ENCODE data around the gene POLE3. TPM values are rescaled to one million over a fixed set of nuclear protein-coding genes. Genes with fewer than 3 reads are reported as not detected.
"Not testable (repeated sequence)": the region's sequence is repeated elsewhere in the genome, so short reads cannot be mapped to it uniquely, and the experiment has no call there.

POLE3 gene
- 10 to 100 TPM; 46.6 to 63.7 TPM for total RNA-seq
- 87.1 to 115 reads per million in 2 donors for total RNA-seq

- no peaks in the 10 kb centered on the region for H3K27me3 Mint-ChIP-seq
- peak within 1 kb of the TSS; percentile 98 for H3K27ac Mint-ChIP-seq
- ATAC-seq = peak; percentile 91
- peak; percentile 86 to 90 (median 89) for DNase-seq
- peaks cover 21% of the 10 kb centered on the region for H3K4me1 Mint-ChIP-seq
- peak within 1 kb of the TSS; percentile 98 for H3K4me3 Mint-ChIP-seq
- H3K36me3 Mint-ChIP-seq (ENCODE audit: low read depth) = peaks cover 6% of the 10 kb centered on the region
- no peaks in the 10 kb centered on the region for H3K9me3 ChIP-seq (ENCODE audit: control insufficient read depth, low read length, poor library complexity, severe bottlenecking)
These were observed at the start of gene POLE3, which contains the start of gene C9orf43 for GRCh38 chr9:113410207-113410864. POLE3 (minus strand) TSS chr9:113410675; CDS start chr9:113410293, 382 bp downstream. C9orf43 (plus strand) TSS chr9:113410747; CDS start chr9:113413494, 2,747 bp downstream.

- DNase-seq (no peak), ATAC-seq (no peak)
- peaks cover 13% of the 10 kb centered on the region for H3K4me1 Mint-ChIP-seq
- no peaks in the 10 kb centered on the region for H3K27me3 Mint-ChIP-seq
- H3K4me3 Mint-ChIP-seq = no peak overlapping the region
- H3K9me3 ChIP-seq (ENCODE audit: control insufficient read depth, low read length, poor library complexity, severe bottlenecking) = no peaks in the 10 kb centered on the region
- H3K36me3 Mint-ChIP-seq (ENCODE audit: low read depth) = no peaks in the 10 kb centered on the region
- peak overlapping the region; percentile 67 for H3K27ac Mint-ChIP-seq
These were observed 45.8 kb upstream of the POLE3 start for GRCh38 chr9:113456235-113456634.

- no peak for ATAC-seq
- no peaks in the 10 kb centered on the region for H3K9me3 ChIP-seq (ENCODE audit: control insufficient read depth, low read length, poor library complexity, severe bottlenecking)
- Mint-ChIP-seq H3K36me3 (ENCODE audit: low read depth) (no peaks in the 10 kb centered on the region), H3K27ac (peak overlapping the region; percentile 67), H3K27me3 (no peaks in the 10 kb centered on the region), H3K4me1 (peaks cover 13% of the 10 kb centered on the region), H3K4me3 (no peak overlapping the region)
- DNase-seq = no peak
These were observed 44.7 kb upstream of the POLE3 start for GRCh38 chr9:113454914-113455761.

- DNase-seq (no peak), ATAC-seq (no peak)
- Mint-ChIP-seq H3K36me3 (ENCODE audit: low read depth) (no peaks in the 10 kb centered on the region), H3K27me3 (no peaks in the 10 kb centered on the region), H3K4me3 (no peak overlapping the region), H3K27ac (no peak overlapping the region), H3K4me1 (peaks cover 11% of the 10 kb centered on the region)
- no peaks in the 10 kb centered on the region for H3K9me3 ChIP-seq (ENCODE audit: control insufficient read depth, low read length, poor library complexity, severe bottlenecking)
These were observed 41.7 kb upstream of the POLE3 start for GRCh38 chr9:113452113-113452605.

GRCh38 chr9:113449376-113449775 lies 38.9 kb upstream of the POLE3 start:
- no peak for ATAC-seq
- Mint-ChIP-seq H3K27me3 (no peaks in the 10 kb centered on the region), H3K4me1 (peaks cover 6% of the 10 kb centered on the region), H3K4me3 (no peak overlapping the region), H3K27ac (no peak overlapping the region), H3K36me3 (ENCODE audit: low read depth) (no peaks in the 10 kb centered on the region)
- no peak for DNase-seq
- H3K9me3 ChIP-seq (ENCODE audit: control insufficient read depth, low read length, poor library complexity, severe bottlenecking) = no peaks in the 10 kb centered on the region

- DNase-seq (no peak), ATAC-seq (no peak)
- Mint-ChIP-seq H3K4me3 (no peak overlapping the region), H3K27me3 (no peaks in the 10 kb centered on the region), H3K36me3 (ENCODE audit: low read depth) (no peaks in the 10 kb centered on the region), H3K27ac (no peak overlapping the region), H3K4me1 (peaks cover 6% of the 10 kb centered on the region)
- no peaks in the 10 kb centered on the region for H3K9me3 ChIP-seq (ENCODE audit: control insufficient read depth, low read length, poor library complexity, severe bottlenecking)
These were observed 35.9 kb upstream of the POLE3 start for GRCh38 chr9:113446323-113446740.

GRCh38 chr9:113444736-113445135 lies 34.3 kb upstream of the POLE3 start:
- no peaks in the 10 kb centered on the region for H3K9me3 ChIP-seq (ENCODE audit: control insufficient read depth, low read length, poor library complexity, severe bottlenecking)
- DNase-seq (no peak), ATAC-seq (no peak)
- H3K27me3 Mint-ChIP-seq = no peaks in the 10 kb centered on the region
- peaks cover 2% of the 10 kb centered on the region for H3K4me1 Mint-ChIP-seq
- no peaks in the 10 kb centered on the region for H3K36me3 Mint-ChIP-seq (ENCODE audit: low read depth)
- H3K27ac Mint-ChIP-seq = no peak overlapping the region
- H3K4me3 Mint-ChIP-seq = no peak overlapping the region

- not testable (repeated sequence) for H3K9me3 ChIP-seq (ENCODE audit: control insufficient read depth, low read length, poor library complexity, severe bottlenecking); DNase-seq; H3K36me3 Mint-ChIP-seq (ENCODE audit: low read depth); H3K27ac Mint-ChIP-seq; H3K27me3 Mint-ChIP-seq; H3K4me3 Mint-ChIP-seq; H3K4me1 Mint-ChIP-seq; ATAC-seq
These were observed 27.2 kb upstream of the POLE3 start for GRCh38 chr9:113437716-113438115.

GRCh38 chr9:113436728-113437515 lies 26.4 kb upstream of the POLE3 start:
- H3K4me3 Mint-ChIP-seq = no peak overlapping the region
- ATAC-seq (no peak), DNase-seq (no peak)
- no peaks in the 10 kb centered on the region for H3K9me3 ChIP-seq (ENCODE audit: control insufficient read depth, low read length, poor library complexity, severe bottlenecking)
- no peak overlapping the region for H3K27ac Mint-ChIP-seq
- H3K4me1 Mint-ChIP-seq = no peaks in the 10 kb centered on the region
- no peaks in the 10 kb centered on the region for H3K27me3 Mint-ChIP-seq
- H3K36me3 Mint-ChIP-seq (ENCODE audit: low read depth) = no peaks in the 10 kb centered on the region

GRCh38 chr9:113431191-113431590 lies 20.7 kb upstream of the POLE3 start:
- ATAC-seq = no peak
- H3K9me3 ChIP-seq (ENCODE audit: control insufficient read depth, low read length, poor library complexity, severe bottlenecking) = no peaks in the 10 kb centered on the region
- no peak for DNase-seq
- Mint-ChIP-seq H3K36me3 (ENCODE audit: low read depth) (peaks cover 2% of the 10 kb centered on the region), H3K27me3 (peaks cover 15% of the 10 kb centered on the region), H3K4me3 (no peak overlapping the region), H3K27ac (no peak overlapping the region), H3K4me1 (no peaks in the 10 kb centered on the region)

- H3K4me3 Mint-ChIP-seq = no peak overlapping the region
- ATAC-seq (no peak), DNase-seq (no peak)
- no peaks in the 10 kb centered on the region for H3K9me3 ChIP-seq (ENCODE audit: control insufficient read depth, low read length, poor library complexity, severe bottlenecking)
- H3K27ac Mint-ChIP-seq = no peak overlapping the region
- H3K4me1 Mint-ChIP-seq = no peaks in the 10 kb centered on the region
- peaks cover 33% of the 10 kb centered on the region for H3K27me3 Mint-ChIP-seq
- H3K36me3 Mint-ChIP-seq (ENCODE audit: low read depth) = peaks cover 2% of the 10 kb centered on the region
These were observed 17.7 kb upstream of the POLE3 start for GRCh38 chr9:113428062-113428615.

- no peaks in the 10 kb centered on the region for H3K9me3 ChIP-seq (ENCODE audit: control insufficient read depth, low read length, poor library complexity, severe bottlenecking)
- Mint-ChIP-seq H3K27ac (no peak overlapping the region), H3K4me3 (no peak overlapping the region), H3K27me3 (peaks cover 38% of the 10 kb centered on the region), H3K36me3 (ENCODE audit: low read depth) (peaks cover 2% of the 10 kb centered on the region), H3K4me1 (no peaks in the 10 kb centered on the region)
- no peak for DNase-seq
- no peak for ATAC-seq
These were observed 17.2 kb upstream of the POLE3 start for GRCh38 chr9:113427629-113428028.

Measured in T-helper 17 cell (primary cell).